Endometrial microvascular endothelial cells (primary cell): ENCODE measurements around the gene MYO18B. TPM values are rescaled to one million over a fixed set of nuclear protein-coding genes. Genes with fewer than 3 reads are reported as not detected.

Source experiments
- in situ Hi-C: cut with HindIII; loops from 2 replicates; pipeline ENCODE4 v1.10.0; 2017; ENCODE audit warnings: low sequenced_read_pairs, low pct_unique_long_range_greater_than_20kb; ENCODE audit errors: inconsistent ontology term
- total RNA-seq: library from RNA; depleted of rRNA; stranded (reverse); fragments of >200 nt; gene quantifications from one replicate; pipeline ENCODE4 v1.2.3, GENCODE V29; 2015; ENCODE audit errors: inconsistent ontology term

The MYO18B gene
- total RNA-seq, 1 donor from 2014 or later = not detected

DNA sequence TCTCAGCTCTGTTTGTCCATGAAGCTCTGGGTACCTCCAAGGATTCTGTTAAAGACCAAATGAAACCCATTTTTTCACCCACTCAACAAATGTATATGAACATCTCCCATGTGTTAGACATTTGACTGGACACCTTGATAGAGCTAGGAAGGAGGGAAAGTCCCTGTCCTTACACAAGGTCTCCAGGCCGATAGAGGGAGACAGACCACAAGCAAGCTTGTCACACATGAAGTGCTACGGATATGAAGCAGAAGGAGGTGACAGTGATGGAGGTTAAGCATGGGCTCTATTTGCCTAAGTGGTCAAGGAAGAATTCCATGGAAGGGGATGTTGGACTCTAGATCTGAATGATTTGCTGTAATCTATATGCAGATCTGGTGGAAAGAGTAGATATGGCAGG is 138.5 kb downstream of the MYO18B start:
- in situ Hi-C loops = no loop called here

DNA sequence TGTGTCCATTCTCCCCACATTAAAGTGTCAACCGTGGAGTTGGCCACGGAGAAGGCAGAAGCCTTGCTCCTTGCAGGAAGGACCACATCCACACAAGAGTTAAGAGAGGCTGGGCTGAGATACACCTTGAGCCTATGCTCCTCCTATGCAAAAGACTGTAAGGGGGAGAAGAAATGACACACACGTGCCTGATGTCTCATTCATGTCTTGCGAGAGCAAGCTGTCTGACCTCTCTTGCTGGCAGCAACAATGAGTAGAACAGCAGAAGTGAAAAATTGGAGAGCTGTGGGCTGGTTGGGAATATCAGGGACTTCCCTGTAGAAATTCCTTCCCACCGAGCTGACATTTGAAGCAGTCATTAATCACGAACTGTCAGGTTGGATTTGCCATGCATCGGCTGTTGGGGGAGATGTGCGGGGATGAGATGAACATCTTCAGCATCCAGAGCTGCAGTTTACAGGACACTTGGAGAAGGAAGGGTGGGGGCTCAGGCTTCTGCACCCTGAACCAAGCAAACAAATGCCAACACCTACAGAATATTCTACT is 139.3 kb downstream of the MYO18B start:
- in situ Hi-C loops = no loop called here

DNA sequence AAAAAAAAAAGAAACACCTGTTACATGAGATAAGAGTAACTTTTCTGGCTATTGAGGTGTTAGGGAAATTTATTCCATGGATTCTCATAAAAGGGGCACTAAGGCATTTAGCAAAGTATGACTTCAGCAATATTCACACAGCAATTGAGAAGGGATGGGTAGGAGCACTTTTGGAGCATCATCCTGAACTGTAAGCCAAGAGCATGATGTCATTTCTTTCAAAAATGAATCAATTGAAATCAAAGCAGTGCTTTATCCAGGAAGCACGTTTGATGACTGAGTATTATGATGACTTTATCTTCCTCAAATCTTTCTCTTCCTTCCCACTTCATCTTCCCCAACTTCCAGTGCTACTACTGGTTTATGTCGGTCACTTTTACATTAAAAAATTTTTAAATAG is 140.4 kb downstream of the MYO18B start:
- in situ Hi-C loops = no loop called here

DNA sequence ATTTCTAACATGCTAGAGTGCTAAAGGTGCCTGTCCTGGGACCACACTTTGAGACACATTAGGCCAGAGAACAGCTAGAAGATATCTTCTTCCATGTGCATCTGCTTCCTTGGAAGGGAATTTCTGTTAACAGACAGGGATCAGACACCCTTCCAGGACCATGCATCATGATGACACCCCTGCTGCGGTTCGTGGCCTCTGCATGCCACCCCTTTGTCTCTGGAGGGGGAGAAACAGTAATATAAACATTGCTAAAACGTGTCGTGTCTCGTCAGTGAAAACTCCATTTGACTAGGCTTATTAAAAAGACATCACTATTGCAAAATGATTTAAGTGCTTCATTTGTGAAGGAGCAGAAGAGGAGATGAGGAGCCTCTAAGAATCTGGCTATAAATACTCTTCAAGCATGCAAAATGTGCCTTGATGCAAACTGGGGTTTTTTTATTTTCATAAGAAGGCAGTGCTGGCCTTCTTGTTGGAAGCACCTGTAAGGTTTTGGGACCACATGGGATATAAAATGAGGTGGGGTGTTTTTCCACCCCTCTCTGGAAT is 141.6 kb downstream of the MYO18B start:
- in situ Hi-C loops = no loop called here

DNA sequence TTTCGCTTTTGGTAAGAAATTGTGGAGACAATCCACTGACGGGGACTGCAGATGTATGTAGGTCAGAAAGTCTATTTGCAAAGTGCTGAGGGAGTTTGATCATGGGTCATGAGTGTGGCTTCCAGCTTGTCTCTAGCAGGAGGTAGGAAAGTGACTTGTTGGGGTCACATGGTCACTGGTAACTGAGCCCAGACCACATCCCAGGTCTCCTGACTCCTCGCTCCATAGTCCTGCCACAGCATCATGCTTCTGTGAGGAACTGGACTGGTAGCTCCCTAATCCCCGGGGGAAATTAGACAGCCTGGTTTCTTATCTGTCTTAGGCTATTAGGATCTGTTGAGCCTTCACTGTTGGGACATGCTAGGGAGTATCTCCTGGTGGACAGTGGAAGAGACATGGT is 142.1 kb downstream of the MYO18B start:
- in situ Hi-C loops = no loop called here

DNA sequence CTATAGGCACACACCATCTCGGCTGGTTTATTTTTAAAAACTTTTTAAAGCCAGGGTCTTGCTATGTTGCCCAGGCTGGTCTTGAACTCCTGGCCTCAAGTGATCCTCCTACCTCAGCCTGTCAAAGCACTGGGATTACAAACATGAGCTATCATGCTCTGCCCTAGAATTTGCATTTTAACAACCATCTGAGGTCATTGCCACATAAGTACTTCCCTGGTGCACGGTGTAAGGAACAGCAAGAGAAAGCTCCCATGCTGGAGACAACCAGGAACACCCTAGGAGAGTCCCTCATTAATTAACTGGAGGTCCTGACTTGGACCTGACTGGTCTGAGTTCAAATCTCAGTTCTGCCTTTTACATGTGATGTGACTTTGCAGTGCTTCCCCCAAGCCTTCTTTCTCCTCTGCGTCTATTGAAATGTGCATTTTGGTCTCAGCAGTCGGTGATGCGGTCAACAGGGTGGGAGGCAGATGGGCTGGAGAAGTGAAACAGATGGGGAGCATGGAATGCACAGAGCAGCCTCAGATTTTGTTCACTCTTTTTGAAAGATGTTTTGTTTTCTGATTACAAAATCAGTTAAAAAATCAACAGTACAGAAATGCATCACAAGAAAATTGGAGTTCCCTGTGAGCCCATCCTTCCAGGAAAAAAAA is 146.5 kb downstream of the MYO18B start:
- in situ Hi-C loops = no loop called here

DNA sequence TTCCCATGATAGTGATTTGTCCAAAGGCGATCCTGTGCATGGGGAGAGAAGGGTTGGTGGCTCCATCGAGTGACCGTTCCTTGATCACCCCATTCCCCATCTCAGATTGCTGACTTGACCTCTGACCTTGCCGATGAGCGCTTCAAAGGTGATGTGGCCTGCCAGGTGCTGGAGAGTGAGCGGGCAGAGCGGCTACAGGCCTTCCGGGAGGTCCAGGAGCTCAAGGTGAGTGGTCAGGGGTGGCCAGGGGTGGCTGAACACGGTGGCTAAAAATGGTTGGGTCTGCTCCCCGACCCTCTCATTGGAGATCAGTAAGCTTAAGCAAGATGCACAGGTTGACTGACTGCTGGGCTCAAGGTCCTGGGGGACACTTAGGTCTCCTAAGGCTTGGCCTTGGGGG is 148.7 kb downstream of the MYO18B start:
- in situ Hi-C loops = no loop called here

DNA sequence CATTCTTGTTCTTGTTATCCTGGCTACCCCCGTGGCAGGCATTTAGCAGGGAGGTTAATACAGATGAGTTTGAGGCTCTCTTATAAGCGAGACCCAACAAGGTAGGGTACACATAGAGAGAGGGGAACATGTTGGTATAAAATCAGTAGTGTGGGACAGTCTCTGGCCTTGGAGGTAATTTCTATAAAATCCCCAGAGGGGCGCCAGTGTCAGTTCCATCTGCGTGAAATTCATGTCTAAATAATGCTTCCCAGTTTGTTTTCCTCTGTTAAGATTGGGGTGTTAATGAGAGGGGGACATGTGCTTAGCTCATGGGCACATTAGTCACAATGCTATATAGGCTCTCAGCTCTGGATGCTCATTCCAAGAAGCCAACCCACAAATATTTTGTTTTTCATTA is 150.7 kb downstream of the MYO18B start:
- in situ Hi-C loops = no loop called here

DNA sequence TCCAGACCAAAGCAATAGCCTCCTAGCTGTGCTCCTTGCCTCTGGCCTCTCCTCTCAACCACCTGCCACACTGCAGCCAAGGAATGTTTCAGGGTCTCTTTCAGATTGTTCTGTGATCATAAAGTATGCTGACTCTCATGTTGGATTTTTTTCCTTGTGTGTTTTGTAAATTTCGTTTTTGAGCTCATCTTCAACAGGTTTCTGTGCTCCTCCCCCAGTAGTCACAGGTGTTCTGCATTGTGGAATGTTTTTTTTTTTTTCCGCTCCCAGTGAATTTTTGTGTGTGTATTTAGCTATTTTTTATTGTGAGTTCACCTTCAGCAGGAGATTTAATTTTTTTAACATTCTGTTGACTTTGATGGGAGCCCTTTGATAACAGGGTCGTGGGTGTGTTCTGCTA is 153.7 kb downstream of the MYO18B start:
- in situ Hi-C loops = no loop called here

DNA sequence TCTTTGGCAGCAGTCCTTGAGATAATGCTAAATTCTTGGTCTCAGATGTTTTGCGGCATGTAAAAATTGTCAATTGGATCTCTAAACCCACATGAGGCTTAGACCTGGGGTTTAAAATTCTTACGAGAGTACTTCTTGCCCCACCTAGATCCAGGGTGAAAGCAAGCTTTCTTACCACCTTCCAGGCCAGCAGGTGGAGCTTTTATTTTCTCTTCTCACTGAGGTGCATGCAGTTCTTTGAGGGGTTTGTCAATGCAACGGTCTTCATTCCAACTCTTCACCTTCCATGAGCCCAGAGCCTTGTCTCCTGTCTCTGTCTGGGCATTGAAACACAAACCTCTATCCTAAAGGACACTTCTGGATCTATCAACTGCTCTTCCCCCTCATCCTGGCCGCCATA is 154.1 kb downstream of the MYO18B start:
- in situ Hi-C loops = no loop called here

DNA sequence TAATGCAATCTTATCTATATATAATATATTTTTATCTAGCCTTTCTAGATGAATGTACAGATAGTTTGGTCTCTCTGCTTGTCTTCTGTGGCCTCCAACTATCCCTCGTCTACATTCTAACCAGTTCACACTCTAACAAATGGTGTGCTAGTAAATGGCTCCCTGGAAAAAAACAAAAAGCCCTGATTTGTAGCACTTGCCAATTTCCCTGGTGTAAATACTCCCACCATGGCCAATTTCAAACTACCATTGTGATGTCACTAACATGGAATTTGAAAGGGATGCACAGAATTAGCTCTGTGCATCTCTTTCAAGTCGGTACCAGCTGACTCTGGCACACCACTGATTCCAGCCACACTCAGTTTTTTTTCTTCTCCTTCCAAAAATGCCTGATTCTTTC is 154.6 kb downstream of the MYO18B start:
- in situ Hi-C loops = no loop called here

DNA sequence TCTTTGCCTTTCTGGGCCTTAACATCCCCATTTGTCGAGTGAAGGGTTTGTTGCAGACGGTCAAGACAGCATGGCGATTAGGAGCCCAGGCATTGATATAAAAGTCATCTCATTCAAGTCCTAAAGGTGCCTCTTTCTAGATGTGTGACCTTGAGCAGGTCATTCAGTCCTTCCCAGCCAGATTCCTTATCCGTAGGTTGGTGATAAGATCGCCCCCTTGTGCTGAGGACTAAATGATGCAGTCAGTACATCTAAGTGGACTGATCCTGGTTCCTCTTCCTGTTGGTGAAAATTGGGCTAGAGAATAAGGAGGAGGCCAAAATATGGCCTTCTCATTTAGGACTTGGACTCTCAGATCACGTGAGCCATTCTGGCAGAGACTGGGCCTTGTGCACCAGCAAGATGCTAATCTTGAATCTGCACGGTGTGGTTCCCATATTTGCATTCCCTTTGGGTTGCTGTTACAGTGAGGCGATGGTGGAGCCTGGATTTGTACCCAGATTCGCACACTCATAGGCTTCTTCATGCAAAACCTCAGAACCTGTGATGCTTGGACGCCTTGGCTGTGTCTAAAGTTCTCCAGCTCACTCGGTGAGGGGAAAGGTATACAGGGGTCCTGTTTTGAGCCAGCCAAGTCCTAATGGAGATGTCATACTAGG is 156.8 kb downstream of the MYO18B start:
- in situ Hi-C loops = no loop called here

DNA sequence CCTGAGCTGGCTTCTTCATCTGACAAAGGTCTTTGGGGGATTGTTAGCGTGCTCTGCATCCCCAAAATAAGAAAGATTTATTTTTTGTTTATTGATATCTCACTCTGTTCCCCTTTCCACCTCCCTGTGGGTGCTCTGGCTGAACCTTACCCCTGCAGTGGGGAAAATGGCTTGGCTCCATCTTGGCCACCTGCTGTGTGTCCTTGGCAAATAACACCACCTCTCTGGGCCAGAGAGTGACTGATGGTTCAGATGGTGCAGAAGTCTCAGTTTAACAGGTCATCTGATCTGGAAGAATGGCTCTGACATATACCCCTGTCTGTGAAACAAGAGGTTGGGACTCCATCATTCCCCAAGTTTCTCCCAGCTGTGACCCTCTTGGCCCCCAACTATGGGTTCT is 157.6 kb downstream of the MYO18B start:
- in situ Hi-C loops = no loop called here

DNA sequence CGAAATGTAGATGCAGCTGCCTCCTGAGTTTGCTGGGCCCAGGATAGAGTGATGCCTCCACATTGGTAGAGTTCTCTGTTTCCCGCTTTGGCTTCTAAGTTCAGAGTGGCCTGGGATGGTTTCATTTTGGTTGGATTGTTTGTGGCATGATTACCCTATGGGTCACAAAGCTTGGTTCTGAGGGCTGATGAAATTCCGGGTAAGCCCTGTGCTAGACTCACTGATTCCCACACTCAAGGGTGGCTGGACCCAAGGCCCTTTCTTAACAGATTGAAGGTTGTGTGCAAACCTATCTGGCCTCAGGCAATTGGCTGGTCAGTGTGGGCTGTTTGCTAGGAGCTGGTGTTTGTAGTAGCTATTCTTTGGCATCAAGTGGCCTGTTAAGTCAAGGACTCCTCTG is 158.4 kb downstream of the MYO18B start:
- in situ Hi-C loops = no loop called here

DNA sequence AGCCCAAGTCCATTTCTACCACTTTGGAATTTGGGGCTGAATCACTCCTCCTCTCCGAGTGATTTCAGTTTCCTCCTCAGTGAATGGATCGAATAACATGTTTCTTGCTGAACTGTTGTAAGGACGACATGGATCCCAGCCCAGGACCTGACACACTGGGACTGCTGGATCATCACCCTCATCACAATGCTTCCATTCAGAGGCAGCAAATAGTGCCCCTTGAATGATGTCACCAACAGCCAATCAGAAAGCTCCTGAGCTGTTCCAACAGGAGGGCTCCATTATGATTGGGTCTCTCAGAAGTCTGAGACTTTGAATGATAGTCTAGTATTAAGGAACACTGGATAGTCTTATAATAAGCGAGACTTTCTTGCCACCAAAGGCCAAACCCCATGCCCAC is 158.9 kb downstream of the MYO18B start:
- in situ Hi-C loops = no loop called here

DNA sequence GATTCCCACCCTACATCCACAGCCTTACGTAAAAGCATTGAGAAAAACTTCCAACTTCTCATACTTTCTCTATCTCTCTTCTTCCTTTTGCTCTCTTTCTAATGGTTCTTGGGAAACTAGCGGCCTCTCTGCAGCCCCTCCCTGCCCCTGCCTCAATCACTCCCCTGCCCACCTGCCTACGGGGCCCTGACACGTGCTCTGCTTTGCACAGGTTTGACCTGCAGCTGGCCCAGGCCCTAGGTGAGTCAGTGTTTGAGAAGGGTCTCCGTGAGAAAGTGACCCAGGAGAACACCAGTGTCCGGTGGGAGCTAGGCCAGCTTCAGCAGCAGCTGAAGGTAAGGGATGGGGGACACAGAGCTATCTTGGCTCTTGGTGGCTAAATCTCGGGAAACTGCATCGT is 160.4 kb downstream of the MYO18B start:
- in situ Hi-C loops = no loop called here

DNA sequence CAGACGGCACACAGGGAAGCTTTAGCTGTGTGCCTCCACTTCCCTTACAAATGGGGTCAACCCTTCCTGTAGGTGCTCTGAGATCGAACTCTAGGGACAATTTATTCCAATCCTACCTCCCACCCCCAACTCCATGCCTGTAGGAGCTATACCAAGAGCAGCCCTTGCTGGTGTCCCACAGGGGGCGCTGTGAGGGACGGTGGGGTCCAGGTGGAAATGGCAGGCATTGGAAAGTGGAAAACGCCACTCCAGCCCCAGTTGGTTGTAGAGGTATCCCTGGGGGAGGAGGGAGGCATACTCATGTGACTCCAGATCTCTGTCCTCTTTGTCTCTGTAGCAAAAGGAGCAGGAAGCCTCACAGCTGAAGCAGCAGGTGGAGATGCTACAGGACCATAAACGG is 161.3 kb downstream of the MYO18B start:
- in situ Hi-C loops = no loop called here

DNA sequence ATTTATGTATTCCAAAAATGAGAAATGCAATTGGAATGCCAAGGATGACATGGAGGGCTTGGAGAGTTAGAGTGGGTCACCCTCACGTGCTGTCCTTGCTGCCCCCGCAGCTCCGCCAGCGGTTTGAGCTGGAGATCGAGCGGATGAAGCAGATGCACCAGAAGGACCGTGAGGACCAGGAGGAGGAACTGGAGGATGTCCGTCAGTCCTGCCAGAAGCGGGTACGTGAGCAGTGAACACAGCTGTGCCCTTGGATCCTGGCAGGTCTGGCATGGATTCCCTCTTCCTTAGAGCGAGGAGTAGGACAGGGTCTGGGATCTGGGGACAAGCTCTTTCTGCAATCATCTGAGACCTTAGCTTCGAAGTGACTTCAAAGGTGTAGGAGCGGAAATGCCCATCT is 166.2 kb downstream of the MYO18B start:
- in situ Hi-C loops = no loop called here

DNA sequence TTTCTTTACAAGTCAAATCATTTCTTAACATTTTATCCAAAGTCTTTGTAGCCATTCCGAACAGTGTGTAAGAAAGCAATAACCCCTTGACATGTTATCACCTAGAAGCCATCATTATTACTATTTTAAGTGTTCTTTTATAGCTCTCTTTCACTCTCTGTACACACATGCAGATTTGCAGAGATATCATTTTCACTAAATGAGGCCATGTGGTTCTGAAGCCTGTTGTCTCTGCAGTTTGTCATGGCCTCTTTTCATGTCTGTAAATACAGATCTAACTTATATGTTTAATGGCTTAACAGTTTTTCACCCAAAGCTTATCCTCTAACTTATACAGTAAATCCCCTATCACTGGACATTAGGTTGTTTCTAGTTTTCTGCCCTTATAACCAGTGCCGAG is 166.8 kb downstream of the MYO18B start:
- in situ Hi-C loops = no loop called here

DNA sequence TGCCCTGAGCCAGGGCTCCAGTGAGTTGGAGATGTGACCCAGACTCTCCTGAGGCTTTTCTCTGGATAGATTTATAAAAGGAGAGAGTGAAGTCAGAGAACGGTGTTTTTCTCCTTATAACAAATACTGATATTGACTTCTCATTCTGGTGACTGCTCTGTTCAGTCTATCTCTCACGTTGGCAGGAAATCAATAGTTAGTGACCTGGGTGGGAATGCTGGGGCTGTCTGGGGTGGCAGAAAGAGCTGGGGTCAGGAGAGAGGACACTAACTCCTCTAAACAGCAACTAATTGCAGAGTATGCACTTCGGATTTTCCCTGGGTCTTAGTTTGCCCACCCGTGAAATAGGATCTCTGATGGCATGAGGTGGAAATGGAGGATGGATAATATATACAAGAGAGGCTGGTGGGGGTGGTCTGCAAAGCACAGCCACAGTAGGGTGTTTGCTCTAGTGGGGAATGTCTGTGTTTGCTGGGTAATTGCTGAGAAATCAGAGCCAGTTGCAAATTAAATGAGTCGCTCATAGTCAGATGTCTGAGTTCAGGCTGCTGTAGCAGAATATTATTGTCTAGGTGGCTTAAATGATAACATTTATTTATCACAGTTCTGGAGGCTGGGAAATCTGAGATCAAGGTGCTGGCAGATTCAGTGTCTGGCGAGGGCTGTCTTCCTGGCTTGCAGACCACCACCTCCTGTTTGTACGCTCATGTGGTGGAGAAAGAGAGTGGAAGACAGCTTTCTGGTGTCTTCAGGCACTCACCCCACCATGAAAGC is 167.8 kb downstream of the MYO18B start:
- in situ Hi-C loops = no loop called here
